Breast epithelium (tissue), 4 donors: ENCODE data around the gene TMEM170B. TPM values are rescaled to one million over a fixed set of nuclear protein-coding genes. Genes with fewer than 3 reads are reported as not detected.

Experiments used
- DNase-seq, 2 donors: peaks; one replicate each; pipeline ENCODE4 v3.0.0-alpha.2; 2019; ENCODE audit warnings: low spot score in 2 of 2
- H3K27ac ChIP-seq, 2 donors: fragments of 200-600 bp; sonication (generic) in 1 of 2; one replicate each; pipeline ENCODE4 v1.5.1; 2016 to 2019; ENCODE audit warnings: mild to moderate bottlenecking in 1 of 2
- H3K27me3 ChIP-seq, 2 donors: fragments of 200-600 bp; sonication (generic) in 1 of 2; one replicate each; pipeline versions ENCODE4 v1.5.1 to v1.6.0; 2017 to 2019; ENCODE audit warnings: control low read depth in 1 of 2, mild to moderate bottlenecking in 1 of 2
- H3K36me3 ChIP-seq: fragments of 200-600 bp; one replicate; pipeline ENCODE4 v1.5.1; 2019
- H3K4me1 ChIP-seq, 2 donors: fragments of 200-600 bp; sonication (generic); one replicate each; pipeline ENCODE4 v1.5.1; 2016 to 2019; ENCODE audit warnings: control low read depth in 1 of 2
- H3K4me3 ChIP-seq, 3 donors: fragments of 200-600 bp; sonication (generic); 1 replicate in 2 of 3; 2 replicates in 1 of 3; pipeline ENCODE4 v1.5.1; 2016 to 2019; ENCODE audit warnings: mild to moderate bottlenecking in 3 of 3, moderate library complexity in 2 of 3
- H3K9me3 ChIP-seq, 2 donors: fragments of 200-600 bp; sonication (generic) in 1 of 2; one replicate each; pipeline ENCODE4 v1.5.1; 2016 to 2019; ENCODE audit warnings: control low read depth in 1 of 2
- POLR2A ChIP-seq: fragments of 450-650 bp; IDR thresholded peaks from one replicate; pipeline ENCODE4 v1.6.1; 2016; ENCODE audit warnings: antibody characterized with exemption, mild to moderate bottlenecking, moderate library complexity
- POLR2AphosphoS5 ChIP-seq, 3 donors: sonication (generic); formaldehyde crosslinking; IDR thresholded peaks; one replicate each; pipeline ENCODE4 v1.6.1; 2017; ENCODE audit warnings: antibody characterized with exemption in 3 of 3
- intact Hi-C: fragments of 100-400 bp; cut with DNase I; formaldehyde crosslinking; loops from one replicate; pipeline ENCODE4 v1.15.1; 2023; ENCODE audit warnings: low total_unique reads
- total RNA-seq, 3 donors: library from RNA; depleted of rRNA; stranded (reverse); fragments of >200 nt; gene quantifications; one replicate each; pipeline ENCODE4 v1.1.0, GENCODE V29; 2016
- TF ChIP-seq, protein P1 (sequence below), 3 donors: fragments of 450-650 bp; IDR thresholded peaks; one replicate each; pipeline ENCODE4 v1.5.1; 2016 to 2017; ENCODE audit warnings: antibody characterized with exemption in 3 of 3, mild to moderate bottlenecking in 3 of 3, moderate library complexity in 3 of 3

The TMEM170B gene
- total RNA-seq, 3 donors from 2014 or later = 4.9 to 15.2 (median 5.6) TPM

DNA sequence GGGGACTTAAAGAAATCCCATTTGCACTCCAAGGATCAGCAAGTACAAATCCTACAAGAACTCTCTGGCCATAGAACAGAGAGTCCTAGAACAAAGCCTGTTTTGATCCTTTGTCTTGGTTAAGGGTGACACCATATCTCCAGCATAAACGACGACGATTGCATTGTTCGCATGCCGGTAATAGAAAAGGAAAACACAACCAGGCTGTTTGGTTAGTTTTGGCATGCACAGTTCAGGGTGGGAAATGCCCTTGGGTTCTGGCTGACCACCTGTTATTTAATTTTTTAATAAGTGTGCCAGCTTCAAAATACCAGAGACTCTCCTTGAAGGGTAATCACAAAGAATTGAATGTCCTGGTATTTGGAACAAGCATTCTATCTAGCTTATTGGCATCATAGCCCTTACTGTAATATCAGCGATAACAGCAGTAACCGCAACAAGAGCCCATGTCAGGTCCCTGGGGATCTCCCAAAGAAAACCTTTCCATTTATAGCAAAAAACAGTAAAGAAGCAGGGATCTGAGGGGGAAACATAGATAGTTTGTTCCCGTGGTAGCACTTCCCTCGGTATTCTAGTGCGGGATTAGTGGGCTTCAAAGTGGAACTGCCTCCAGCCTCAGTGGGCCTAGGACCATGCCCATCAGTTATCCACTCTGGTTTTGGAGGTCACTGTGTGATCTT lies 77.1 kb downstream of the TMEM170B start:
- Histone ChIP-seq H3K36me3 (no peaks in the 10 kb centered on the region), H3K4me1 (no peaks in the 10 kb centered on the region), H3K27ac (peak overlapping the region in 1 of 2 donors; percentile 3), H3K4me3 (no peak overlapping the region), H3K9me3 (no peaks in the 10 kb centered on the region), H3K27me3 (no peaks in the 10 kb centered on the region)
- TF ChIP-seq POLR2AphosphoS5 (IDR thresholded peaks at IDR 0.05) (peak in 1 of 3 donors; percentile 68), POLR2A (no peak)
- TF ChIP-seq, protein P1, sequence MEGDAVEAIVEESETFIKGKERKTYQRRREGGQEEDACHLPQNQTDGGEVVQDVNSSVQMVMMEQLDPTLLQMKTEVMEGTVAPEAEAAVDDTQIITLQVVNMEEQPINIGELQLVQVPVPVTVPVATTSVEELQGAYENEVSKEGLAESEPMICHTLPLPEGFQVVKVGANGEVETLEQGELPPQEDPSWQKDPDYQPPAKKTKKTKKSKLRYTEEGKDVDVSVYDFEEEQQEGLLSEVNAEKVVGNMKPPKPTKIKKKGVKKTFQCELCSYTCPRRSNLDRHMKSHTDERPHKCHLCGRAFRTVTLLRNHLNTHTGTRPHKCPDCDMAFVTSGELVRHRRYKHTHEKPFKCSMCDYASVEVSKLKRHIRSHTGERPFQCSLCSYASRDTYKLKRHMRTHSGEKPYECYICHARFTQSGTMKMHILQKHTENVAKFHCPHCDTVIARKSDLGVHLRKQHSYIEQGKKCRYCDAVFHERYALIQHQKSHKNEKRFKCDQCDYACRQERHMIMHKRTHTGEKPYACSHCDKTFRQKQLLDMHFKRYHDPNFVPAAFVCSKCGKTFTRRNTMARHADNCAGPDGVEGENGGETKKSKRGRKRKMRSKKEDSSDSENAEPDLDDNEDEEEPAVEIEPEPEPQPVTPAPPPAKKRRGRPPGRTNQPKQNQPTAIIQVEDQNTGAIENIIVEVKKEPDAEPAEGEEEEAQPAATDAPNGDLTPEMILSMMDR (IDR thresholded peaks at IDR 0.05) = no peak
- DNase-seq = no peak
- intact Hi-C loops = no loop called here

- TF ChIP-seq, protein P1 (IDR thresholded peaks at IDR 0.05) = no peak
- TF ChIP-seq POLR2AphosphoS5 (IDR thresholded peaks at IDR 0.05) (no peak), POLR2A (no peak)
- no peak for DNase-seq
- Histone ChIP-seq H3K27ac (peak overlapping the region in 1 of 2 donors; percentile 3), H3K9me3 (no peaks in the 10 kb centered on the region), H3K4me3 (no peak overlapping the region), H3K36me3 (no peaks in the 10 kb centered on the region), H3K4me1 (no peaks in the 10 kb centered on the region), H3K27me3 (no peaks in the 10 kb centered on the region)
- intact Hi-C loops = no loop called here
Observed at GRCh38 chr6:11615214-11615602, 77.7 kb downstream of the TMEM170B start.

DNA sequence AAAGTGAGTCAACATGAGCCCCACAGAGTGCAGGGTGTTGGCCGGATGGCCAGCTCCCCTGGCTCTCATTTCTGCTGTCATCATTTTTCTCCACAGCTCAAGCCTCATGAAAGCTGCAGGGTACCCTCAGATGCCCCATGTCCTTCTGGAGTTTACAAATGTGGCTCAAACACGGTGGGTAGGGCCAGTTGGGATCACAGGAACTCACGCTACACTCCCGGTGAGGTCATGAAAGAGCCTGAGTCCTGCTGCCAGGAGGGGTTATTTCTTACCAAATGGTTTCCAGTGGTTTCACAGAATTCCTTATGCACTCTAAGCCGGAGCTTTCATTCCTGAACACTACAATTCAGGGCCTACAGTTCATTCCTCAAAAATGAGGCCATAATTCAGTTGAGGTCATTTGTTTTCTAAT lies 78.7 kb downstream of the TMEM170B start:
- H3K36me3 ChIP-seq = no peaks in the 10 kb centered on the region
- no peak for DNase-seq
- TF ChIP-seq, protein P1 (IDR thresholded peaks at IDR 0.05) = no peak
- TF ChIP-seq POLR2A = no peak
- H3K4me1 ChIP-seq = no peaks in the 10 kb centered on the region
- no peak overlapping the region for H3K4me3 ChIP-seq
- H3K27ac ChIP-seq = no peak overlapping the region
- intact Hi-C loops = no loop called here
- no peaks in the 10 kb centered on the region for H3K9me3 ChIP-seq
- H3K27me3 ChIP-seq = no peaks in the 10 kb centered on the region

GRCh38 chr6:11618533-11618932 lies 81.0 kb downstream of the TMEM170B start:
- no peaks in the 10 kb centered on the region for H3K27me3 ChIP-seq
- TF ChIP-seq POLR2A = no peak
- TF ChIP-seq POLR2AphosphoS5 (IDR thresholded peaks at IDR 0.05) = no peak
- TF ChIP-seq, protein P1 (IDR thresholded peaks at IDR 0.05) = no peak
- no peaks in the 10 kb centered on the region for H3K4me1 ChIP-seq
- H3K27ac ChIP-seq = no peak overlapping the region
- no peak overlapping the region for H3K4me3 ChIP-seq
- no peaks in the 10 kb centered on the region for H3K36me3 ChIP-seq
- intact Hi-C loops = no loop called here
- H3K9me3 ChIP-seq = no peaks in the 10 kb centered on the region
- no peak for DNase-seq

GRCh38 chr6:11621119-11621518 lies 83.6 kb downstream of the TMEM170B start:
- no peaks in the 10 kb centered on the region for H3K27me3 ChIP-seq
- H3K4me1 ChIP-seq = no peaks in the 10 kb centered on the region
- no peak overlapping the region for H3K27ac ChIP-seq
- no peak for DNase-seq
- TF ChIP-seq, protein P1 (IDR thresholded peaks at IDR 0.05) = no peak
- TF ChIP-seq POLR2AphosphoS5 (IDR thresholded peaks at IDR 0.05) = no peak
- no peak for TF ChIP-seq POLR2A
- H3K9me3 ChIP-seq = no peaks in the 10 kb centered on the region
- no peaks in the 10 kb centered on the region for H3K36me3 ChIP-seq
- intact Hi-C loops = no loop called here
- H3K4me3 ChIP-seq = no peak overlapping the region
